Liver (tissue), 9 donors: ENCODE results near the gene GRAMD2A. TPM values are rescaled to one million over a fixed set of nuclear protein-coding genes. Genes with fewer than 3 reads are reported as not detected.

Source experiments
- DNase-seq: peaks from one replicate; pipeline ENCODE4 v3.0.0-alpha.2; 2017; ENCODE audit warnings: low spot score
- H3K27ac ChIP-seq, 2 donors: one replicate each; pipeline ENCODE4 v1.7.0; 2013; ENCODE audit warnings: inconsistent platforms in 2 of 2, low read length in 2 of 2, control low read depth in 1 of 2, low read depth in 1 of 2, mild to moderate bottlenecking in 1 of 2
- H3K27me3 ChIP-seq, 4 donors: one replicate each; pipeline versions ENCODE4 v1.6.1 to v1.7.0; 2013; ENCODE audit warnings: low read length in 3 of 4, inconsistent platforms in 1 of 4, mild to moderate bottlenecking in 1 of 4, moderate library complexity in 1 of 4; ENCODE audit not compliant: control insufficient read depth in 4 of 4, insufficient read depth in 4 of 4
- H3K36me3 ChIP-seq, 4 donors: one replicate each; pipeline versions ENCODE4 v1.6.1 to v1.7.0; 2013; ENCODE audit warnings: low read length in 3 of 4, mild to moderate bottlenecking in 3 of 4, low read depth in 1 of 4, moderate library complexity in 1 of 4; ENCODE audit not compliant: control insufficient read depth in 4 of 4, insufficient read depth in 3 of 4
- H3K4me1 ChIP-seq, 4 donors: one replicate each; pipeline versions ENCODE4 v1.6.1 to v1.7.0; 2013; ENCODE audit warnings: low read length in 3 of 4, mild to moderate bottlenecking in 3 of 4, moderate library complexity in 1 of 4; ENCODE audit not compliant: control insufficient read depth in 4 of 4, insufficient read depth in 4 of 4
- H3K4me3 ChIP-seq, 3 donors: one replicate each; pipeline versions ENCODE4 v1.6.1 to v1.7.0; 2013; ENCODE audit warnings: low read length in 3 of 3, control low read depth in 1 of 3, low read depth in 1 of 3, mild to moderate bottlenecking in 1 of 3
- H3K9ac ChIP-seq, 2 donors: one replicate each; pipeline ENCODE4 v1.7.0; 2013; ENCODE audit warnings: low read length in 2 of 2, mild to moderate bottlenecking in 2 of 2, moderate library complexity in 2 of 2, control low read depth in 1 of 2, low read depth in 1 of 2
- H3K9me3 ChIP-seq, 4 donors: one replicate each; pipeline versions ENCODE4 v1.6.1 to v1.7.0; 2013; ENCODE audit warnings: low read length in 3 of 4; ENCODE audit not compliant: control insufficient read depth in 4 of 4
- ATF3 ChIP-seq: IDR thresholded peaks from 2 replicates; pipeline ENCODE4 v1.6.1; 2016; ENCODE audit warnings: antibody characterized with exemption
- CTCF ChIP-seq: fragments of 150-350 bp; IDR thresholded peaks from 2 replicates; pipeline ENCODE4 v1.5.1; 2017; ENCODE audit warnings: improper control_type of control experiment, low read depth, low read length; ENCODE audit not compliant: missing input control
- EGR1 ChIP-seq, 2 donors: IDR thresholded peaks; 2 replicates each; pipeline ENCODE4 v1.6.1; 2016 to 2018; ENCODE audit warnings: antibody characterized with exemption in 2 of 2, low read depth in 2 of 2
- FOXA1 ChIP-seq: IDR thresholded peaks from 2 replicates; pipeline ENCODE4 v1.6.1; 2016; ENCODE audit warnings: antibody characterized with exemption
- FOXA2 ChIP-seq: IDR thresholded peaks from 2 replicates; pipeline ENCODE4 v1.6.1; 2016; ENCODE audit warnings: antibody characterized with exemption
- GABPA ChIP-seq, 2 donors: IDR thresholded peaks in 1 of 2; conservative IDR thresholded peaks in 1 of 2; 2 replicates each; pipeline ENCODE4 v1.6.1; 2016; ENCODE audit warnings: antibody characterized with exemption in 2 of 2, mild to moderate bottlenecking in 1 of 2, moderate library complexity in 1 of 2
- HNF4A ChIP-seq, 2 donors: conservative IDR thresholded peaks; 2 replicates each; pipeline ENCODE4 v1.6.1; 2016; ENCODE audit warnings: antibody characterized with exemption in 2 of 2, mild to moderate bottlenecking in 2 of 2
- HNF4G ChIP-seq: IDR thresholded peaks from 2 replicates; pipeline ENCODE4 v1.6.1; 2016; ENCODE audit warnings: antibody characterized with exemption
- JUND ChIP-seq, 2 donors: IDR thresholded peaks; 2 replicates each; pipeline ENCODE4 v1.6.1; 2016; ENCODE audit warnings: antibody characterized with exemption in 2 of 2
- NR2F2 ChIP-seq: IDR thresholded peaks from 2 replicates; pipeline ENCODE4 v1.6.1; 2016; ENCODE audit warnings: antibody characterized with exemption
- RAD21 ChIP-seq, 2 donors: IDR thresholded peaks; 2 replicates each; pipeline ENCODE4 v1.6.1; 2016; ENCODE audit warnings: antibody characterized with exemption in 2 of 2, mild to moderate bottlenecking in 2 of 2
- REST ChIP-seq: IDR thresholded peaks from 2 replicates; pipeline ENCODE4 v1.6.1; 2016; ENCODE audit warnings: antibody characterized with exemption, mild to moderate bottlenecking
- RXRA ChIP-seq, 2 donors: IDR thresholded peaks; 2 replicates each; pipeline ENCODE4 v1.6.1; 2017 to 2018; ENCODE audit warnings: antibody characterized with exemption in 2 of 2, mild to moderate bottlenecking in 1 of 2
- SP1 ChIP-seq: IDR thresholded peaks from 2 replicates; pipeline ENCODE4 v1.6.1; 2018; ENCODE audit warnings: antibody characterized with exemption, mild to moderate bottlenecking
- TAF1 ChIP-seq: conservative IDR thresholded peaks from 2 replicates; pipeline ENCODE4 v1.6.1; 2016; ENCODE audit warnings: antibody characterized with exemption, mild to moderate bottlenecking
- YY1 ChIP-seq: IDR thresholded peaks from 2 replicates; pipeline ENCODE4 v1.6.1; 2016; ENCODE audit warnings: antibody characterized with exemption, mild to moderate bottlenecking
- WGBS: extraction: QIAGEN DNeasy Blood & Tissue Kit; methylation state at CpG from one replicate; pipeline ENCODE4 v1.1.7; 2013; 5-methylcytosine and 5-hydroxymethylcytosine counted together
- polyA plus RNA-seq, 2 donors: library from polyadenylated mRNA; stranded (reverse) in 1 of 2; unstranded in 1 of 2; fragments of 200-250 nt in 1 of 2; fragments of >200 nt in 1 of 2; fragmentation: Nextera tagmentation in 1 of 2; extraction: Ambion mirVana in 1 of 2; gene quantifications; one replicate each; pipeline versions ENCODE4 v1.2.1 to v1.2.3, GENCODE V29; 2013 to 2015
- total RNA-seq, 2 donors: library from RNA; depleted of rRNA; stranded (reverse); fragments of >200 nt; gene quantifications; one replicate each; pipeline ENCODE4 v1.2.3, GENCODE V29; 2014
- TF ChIP-seq, protein P1 (sequence below): IDR thresholded peaks from 2 replicates; pipeline ENCODE4 v1.6.1; 2016; ENCODE audit warnings: antibody characterized with exemption
- TF ChIP-seq, protein P2 (sequence below): IDR thresholded peaks from 2 replicates; pipeline ENCODE4 v1.6.1; 2016; ENCODE audit warnings: antibody characterized with exemption
- donor health status: healthy.
- donor health status: healthy.
- donor health status: healthy.
- donor health status: healthy.
- donor health status: healthy.

Gene GRAMD2A
- total and polyA plus RNA-seq, 4 donors: not detected

DNA sequence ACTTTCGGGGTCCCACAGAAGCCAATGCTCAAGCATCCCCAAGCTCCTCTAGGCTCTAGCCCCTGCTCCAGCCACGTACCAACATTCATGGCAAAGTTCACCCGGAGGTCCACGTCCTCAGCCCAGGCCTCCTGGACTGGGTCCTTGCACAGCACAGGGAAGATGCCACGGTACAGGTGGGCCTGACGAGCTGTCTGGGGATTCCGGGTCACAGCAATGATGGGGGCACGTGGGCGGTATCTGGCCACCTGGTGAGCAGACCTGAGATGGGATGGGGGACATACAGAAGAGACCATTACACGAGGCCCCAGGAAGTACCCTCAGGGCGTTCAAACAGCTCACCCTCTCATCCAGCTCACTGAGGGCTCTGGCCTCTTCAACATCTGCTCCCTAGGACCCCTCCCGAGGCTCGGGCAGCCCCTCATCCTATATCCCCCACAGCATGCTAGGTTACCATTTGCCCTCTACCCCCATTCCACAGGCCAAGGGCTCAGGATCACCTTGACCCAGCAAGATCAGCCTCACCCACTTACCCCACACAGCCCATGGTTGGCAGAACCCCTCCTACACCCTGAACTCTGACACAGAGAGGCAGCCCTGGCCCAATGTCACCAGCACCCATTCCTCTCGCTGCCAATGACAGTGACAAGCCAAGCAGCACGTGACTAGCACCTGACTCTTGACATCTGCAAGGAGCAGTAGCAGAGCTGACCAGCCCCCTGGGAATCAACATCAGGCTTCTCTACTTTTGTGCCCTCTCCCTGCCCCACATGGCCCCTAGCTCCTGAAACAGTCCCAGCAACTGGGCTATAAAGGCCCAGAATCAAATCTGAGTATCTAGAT is 3.0 kb upstream of the GRAMD2A start:
- H3K36me3 ChIP-seq: peaks cover 0 to 9% (median 2%) of the 10 kb centered on the region in 4 donors
- H3K27me3 ChIP-seq: peaks cover 0 to 7% (median 0%) of the 10 kb centered on the region in 4 donors
- no peak overlapping the region for H3K27ac ChIP-seq
- TF ChIP-seq TAF1 (no peak), RAD21 (IDR thresholded peaks at IDR 0.05) (no peak), HNF4A (conservative IDR thresholded peaks at IDR 0.05) (no peak), HNF4G (no peak), RXRA (IDR thresholded peaks at IDR 0.05) (no peak), GABPA (IDR thresholded peaks at IDR 0.05 in 1 of 2, conservative IDR thresholded peaks at IDR 0.05 in 1 of 2) (no peak), ATF3 (no peak), YY1 (no peak), SP1 (no peak), FOXA2 (no peak), REST (no peak), EGR1 (IDR thresholded peaks at IDR 0.05; ENCODE audit: low read depth in 2 of 2) (no peak), FOXA1 (no peak), CTCF (no peak), NR2F2 (no peak), JUND (IDR thresholded peaks at IDR 0.05) (no peak)
- TF ChIP-seq, protein P1, sequence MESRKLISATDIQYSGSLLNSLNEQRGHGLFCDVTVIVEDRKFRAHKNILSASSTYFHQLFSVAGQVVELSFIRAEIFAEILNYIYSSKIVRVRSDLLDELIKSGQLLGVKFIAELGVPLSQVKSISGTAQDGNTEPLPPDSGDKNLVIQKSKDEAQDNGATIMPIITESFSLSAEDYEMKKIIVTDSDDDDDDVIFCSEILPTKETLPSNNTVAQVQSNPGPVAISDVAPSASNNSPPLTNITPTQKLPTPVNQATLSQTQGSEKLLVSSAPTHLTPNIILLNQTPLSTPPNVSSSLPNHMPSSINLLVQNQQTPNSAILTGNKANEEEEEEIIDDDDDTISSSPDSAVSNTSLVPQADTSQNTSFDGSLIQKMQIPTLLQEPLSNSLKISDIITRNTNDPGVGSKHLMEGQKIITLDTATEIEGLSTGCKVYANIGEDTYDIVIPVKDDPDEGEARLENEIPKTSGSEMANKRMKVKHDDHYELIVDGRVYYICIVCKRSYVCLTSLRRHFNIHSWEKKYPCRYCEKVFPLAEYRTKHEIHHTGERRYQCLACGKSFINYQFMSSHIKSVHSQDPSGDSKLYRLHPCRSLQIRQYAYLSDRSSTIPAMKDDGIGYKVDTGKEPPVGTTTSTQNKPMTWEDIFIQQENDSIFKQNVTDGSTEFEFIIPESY: no peak
- TF ChIP-seq, protein P2, sequence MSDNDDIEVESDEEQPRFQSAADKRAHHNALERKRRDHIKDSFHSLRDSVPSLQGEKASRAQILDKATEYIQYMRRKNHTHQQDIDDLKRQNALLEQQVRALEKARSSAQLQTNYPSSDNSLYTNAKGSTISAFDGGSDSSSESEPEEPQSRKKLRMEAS: no peak
- 92% methylated on average over 15 of the region's 15 CpGs for WGBS
- no peak for DNase-seq
- no peak overlapping the region for H3K4me3 ChIP-seq
- H3K9me3 ChIP-seq: no peaks in the 10 kb centered on the region
- peaks cover 0 to 11% (median 4%) of the 10 kb centered on the region in 4 donors for H3K4me1 ChIP-seq
- H3K9ac ChIP-seq: no peak overlapping the region
